Heart left ventricle (tissue), 13 donors: ENCODE data around the gene TM4SF5.

ENCODE experiments used
- POLR2A ChIP-seq, 2 donors: fragments of 450-650 bp; IDR thresholded peaks; one replicate each; pipeline ENCODE4 v1.6.1; 2017; ENCODE audit warnings: antibody characterized with exemption in 2 of 2, mild to moderate bottlenecking in 2 of 2, moderate library complexity in 2 of 2
- TF ChIP-seq, protein P1 (sequence below), 12 donors: fragments of 200-600 bp; sonication (generic) in 4 of 12; IDR thresholded peaks; one replicate each; pipeline versions ENCODE4 v1.5.0 to v1.8.0; 2018 to 2022; ENCODE audit warnings: antibody characterized with exemption in 12 of 12, mild to moderate bottlenecking in 5 of 12
- donor health status: ischemic (EF 13 %, LVEDD 7.1; RV severe dilation, severe dysfunction).
- donor health status: DM: no; HTN: yes; CAD: no.
- donor health status: DM: no; HTN: no; CAD: no.
- donor health status: ischemic (EF 25% LVEDD 6.9; RV normal size, moderate dysfunction).
- donor health status: ischemic (EF 25% LVEDD 5.7; RV mildly dilated, moderate dysfunction).
- donor health status: ischemic (EF 35%, LVEDD 5.7; RV mildly dilated, moderate dysfunction).
- donor health status: nonischemic (EF 11% LVEDD 7.7; RV severe dilation, severe dysfunction).
- donor health status: DM: yes; HTN: yes; CAD: no.
- donor health status: PGD.
- donor health status: ischemic (EF 29% LVEDD 5.4; RV normal size, mild dysfunction).
- donor health status: nonischemic (EF 23%, LVEDD 6.1; RV moderate dilation, normal function).

DNA sequence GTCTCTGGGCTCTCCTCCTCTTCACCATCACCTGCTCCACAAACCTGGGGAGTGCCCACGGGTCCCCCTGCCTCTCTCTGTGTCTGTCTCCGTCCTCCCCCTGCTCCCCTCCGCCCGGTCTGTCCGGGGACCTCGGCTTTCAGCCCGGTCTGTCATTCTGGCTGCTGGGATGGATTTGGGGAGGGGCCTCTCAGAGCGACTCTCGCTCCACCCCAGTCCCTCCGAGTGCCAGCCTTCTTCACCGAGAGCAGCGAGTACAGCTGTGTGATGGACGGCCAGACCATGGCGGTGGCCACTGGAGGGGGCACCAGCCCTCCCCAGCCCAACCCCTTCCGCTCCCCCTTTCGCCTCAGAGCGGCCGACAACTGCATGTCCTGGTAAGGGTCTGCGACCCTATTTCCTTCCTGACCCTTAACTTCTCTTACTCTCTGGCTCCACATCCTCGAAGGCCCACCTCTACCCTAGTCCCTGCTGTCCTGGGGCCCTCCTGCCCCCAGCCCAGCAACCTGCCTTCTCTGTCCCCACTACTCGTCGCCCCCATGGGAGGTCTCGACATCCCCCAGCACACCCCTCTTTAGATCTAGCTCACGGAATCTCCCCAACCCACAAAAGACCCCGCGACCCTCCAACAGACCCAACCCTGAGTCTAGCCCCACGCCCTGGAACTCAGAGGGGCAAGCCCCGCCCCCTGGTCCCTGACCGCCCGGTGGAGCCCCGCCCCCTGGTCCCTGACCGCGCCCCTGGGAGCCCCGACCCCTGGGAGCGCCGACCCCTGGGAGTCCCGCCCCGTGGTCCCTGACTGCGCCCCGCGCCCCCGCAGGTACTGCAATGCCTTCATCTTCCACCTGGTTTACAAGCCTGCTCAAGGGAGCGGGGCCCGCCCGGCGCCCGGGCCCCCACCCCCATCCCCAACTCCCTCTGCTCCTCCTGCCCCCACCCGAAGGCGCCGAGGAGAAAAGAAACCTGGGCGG lies 26.4 kb upstream of the TM4SF5 start:
- TF ChIP-seq POLR2A (IDR thresholded peaks at IDR 0.05), result no peak
- TF ChIP-seq, protein P1, sequence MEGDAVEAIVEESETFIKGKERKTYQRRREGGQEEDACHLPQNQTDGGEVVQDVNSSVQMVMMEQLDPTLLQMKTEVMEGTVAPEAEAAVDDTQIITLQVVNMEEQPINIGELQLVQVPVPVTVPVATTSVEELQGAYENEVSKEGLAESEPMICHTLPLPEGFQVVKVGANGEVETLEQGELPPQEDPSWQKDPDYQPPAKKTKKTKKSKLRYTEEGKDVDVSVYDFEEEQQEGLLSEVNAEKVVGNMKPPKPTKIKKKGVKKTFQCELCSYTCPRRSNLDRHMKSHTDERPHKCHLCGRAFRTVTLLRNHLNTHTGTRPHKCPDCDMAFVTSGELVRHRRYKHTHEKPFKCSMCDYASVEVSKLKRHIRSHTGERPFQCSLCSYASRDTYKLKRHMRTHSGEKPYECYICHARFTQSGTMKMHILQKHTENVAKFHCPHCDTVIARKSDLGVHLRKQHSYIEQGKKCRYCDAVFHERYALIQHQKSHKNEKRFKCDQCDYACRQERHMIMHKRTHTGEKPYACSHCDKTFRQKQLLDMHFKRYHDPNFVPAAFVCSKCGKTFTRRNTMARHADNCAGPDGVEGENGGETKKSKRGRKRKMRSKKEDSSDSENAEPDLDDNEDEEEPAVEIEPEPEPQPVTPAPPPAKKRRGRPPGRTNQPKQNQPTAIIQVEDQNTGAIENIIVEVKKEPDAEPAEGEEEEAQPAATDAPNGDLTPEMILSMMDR (IDR thresholded peaks at IDR 0.05), result no peak
